MM.1S (cell line): ENCODE results near the gene SMOC1.

Source experiments
- DNase-seq: peaks from one replicate; pipeline ENCODE4 v3.0.0-alpha.2; 2015
- H2AFZ ChIP-seq: fragments of 300-600 bp; sonication (generic); 2 replicates; pipeline ENCODE4 v1.6.0; 2016; ENCODE audit warnings: antibody characterized with exemption, low read length
- H3F3A ChIP-seq: fragments of 300-600 bp; sonication (generic); 2 replicates; pipeline ENCODE4 v1.6.1; 2016; ENCODE audit warnings: mild to moderate bottlenecking, antibody characterized with exemption, low read length, moderate library complexity, mixed read lengths; ENCODE audit not compliant: insufficient read depth
- H3K27ac ChIP-seq: fragments of 300-600 bp; sonication (generic); 2 replicates; pipeline ENCODE4 v1.5.1; 2016; ENCODE audit warnings: mild to moderate bottlenecking, low read length
- H3K27me3 ChIP-seq: fragments of 300-600 bp; sonication (generic); replicated peaks from 2 replicates; pipeline ENCODE4 v1.6.0; 2016; ENCODE audit warnings: low read length; ENCODE audit not compliant: insufficient read depth
- H3K36me3 ChIP-seq: fragments of 300-600 bp; sonication (generic); replicated peaks from 2 replicates; pipeline ENCODE4 v1.6.1; 2016; ENCODE audit warnings: mild to moderate bottlenecking, low read length, mixed read lengths; ENCODE audit not compliant: insufficient read depth
- H3K4me1 ChIP-seq: fragments of 300-600 bp; sonication (generic); 2 replicates; pipeline ENCODE4 v1.6.1; 2016; ENCODE audit warnings: low read length, mixed read lengths
- H3K4me2 ChIP-seq: fragments of 300-600 bp; sonication (generic); 2 replicates; pipeline ENCODE4 v1.6.0; 2016; ENCODE audit warnings: low read depth, low read length
- H3K4me3 ChIP-seq: fragments of 300-600 bp; sonication (generic); 2 replicates; pipeline ENCODE4 v1.5.1; 2016; ENCODE audit warnings: low read length, mixed read lengths
- H3K79me2 ChIP-seq: fragments of 300-600 bp; sonication (generic); 2 replicates; pipeline ENCODE4 v1.6.1; 2016; ENCODE audit warnings: mixed run types, low read length, mixed read lengths
- H3K9ac ChIP-seq: fragments of 300-600 bp; sonication (generic); 2 replicates; pipeline ENCODE4 v1.6.1; 2016; ENCODE audit warnings: low read length, mixed read lengths
- H3K9me2 ChIP-seq: fragments of 300-600 bp; sonication (generic); replicated peaks from 2 replicates; pipeline ENCODE4 v1.6.1; 2016; ENCODE audit warnings: mild to moderate bottlenecking, low read length, mixed read lengths; ENCODE audit not compliant: insufficient read depth
- H3K9me3 ChIP-seq: fragments of 300-600 bp; sonication (generic); replicated peaks from 2 replicates; pipeline ENCODE4 v1.6.1; 2016; ENCODE audit warnings: mild to moderate bottlenecking, low read length, mixed read lengths; ENCODE audit not compliant: insufficient read depth
- H4K20me1 ChIP-seq: fragments of 300-600 bp; sonication (generic); 2 replicates; pipeline ENCODE4 v1.6.1; 2016; ENCODE audit warnings: mild to moderate bottlenecking, low read length, moderate library complexity, mixed read lengths; ENCODE audit not compliant: insufficient read depth
- EZH2 ChIP-seq: fragments of 300-600 bp; sonication (generic); optimal IDR thresholded peaks from 2 replicates; pipeline ENCODE3; 2017; ENCODE audit warnings: low read depth, mild to moderate bottlenecking, antibody characterized with exemption, low read length, mixed read lengths
- EZH2phosphoT487 ChIP-seq: fragments of 300-600 bp; sonication (generic); IDR thresholded peaks from 2 replicates; pipeline ENCODE4 v1.6.1; 2018; ENCODE audit warnings: antibody characterized with exemption, low read length
- TF ChIP-seq, protein P1 (sequence below): fragments of 300-600 bp; sonication (generic); IDR thresholded peaks from 2 replicates; pipeline ENCODE4 v1.5.1; 2016; ENCODE audit warnings: antibody characterized with exemption, low read length, mixed read lengths

SMOC1 gene

GRCh38 chr14:69987406-69988121, 108.3 kb downstream of the SMOC1 start:
- Histone ChIP-seq H3K4me3 (no peak overlapping the region), H3K79me2 (no peaks in the 10 kb centered on the region), H3K27ac (no peak overlapping the region), H3K9ac (no peak overlapping the region), H3K9me2 (no peaks in the 10 kb centered on the region), H3F3A (no peaks in the 10 kb centered on the region), H3K4me1 (no peaks in the 10 kb centered on the region), H3K27me3 (no peaks in the 10 kb centered on the region), H3K36me3 (no peaks in the 10 kb centered on the region), H3K4me2 (no peak overlapping the region), H3K9me3 (no peaks in the 10 kb centered on the region), H4K20me1 (no peaks in the 10 kb centered on the region), H2AFZ (no peak overlapping the region)
- TF ChIP-seq EZH2phosphoT487 (no peak), EZH2 (no peak)
- TF ChIP-seq, protein P1, sequence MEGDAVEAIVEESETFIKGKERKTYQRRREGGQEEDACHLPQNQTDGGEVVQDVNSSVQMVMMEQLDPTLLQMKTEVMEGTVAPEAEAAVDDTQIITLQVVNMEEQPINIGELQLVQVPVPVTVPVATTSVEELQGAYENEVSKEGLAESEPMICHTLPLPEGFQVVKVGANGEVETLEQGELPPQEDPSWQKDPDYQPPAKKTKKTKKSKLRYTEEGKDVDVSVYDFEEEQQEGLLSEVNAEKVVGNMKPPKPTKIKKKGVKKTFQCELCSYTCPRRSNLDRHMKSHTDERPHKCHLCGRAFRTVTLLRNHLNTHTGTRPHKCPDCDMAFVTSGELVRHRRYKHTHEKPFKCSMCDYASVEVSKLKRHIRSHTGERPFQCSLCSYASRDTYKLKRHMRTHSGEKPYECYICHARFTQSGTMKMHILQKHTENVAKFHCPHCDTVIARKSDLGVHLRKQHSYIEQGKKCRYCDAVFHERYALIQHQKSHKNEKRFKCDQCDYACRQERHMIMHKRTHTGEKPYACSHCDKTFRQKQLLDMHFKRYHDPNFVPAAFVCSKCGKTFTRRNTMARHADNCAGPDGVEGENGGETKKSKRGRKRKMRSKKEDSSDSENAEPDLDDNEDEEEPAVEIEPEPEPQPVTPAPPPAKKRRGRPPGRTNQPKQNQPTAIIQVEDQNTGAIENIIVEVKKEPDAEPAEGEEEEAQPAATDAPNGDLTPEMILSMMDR: no peak
- DNase-seq: no peak

- H3F3A ChIP-seq: no peaks in the 10 kb centered on the region
- H3K4me1 ChIP-seq: no peaks in the 10 kb centered on the region
- H3K9ac ChIP-seq: no peak overlapping the region
- H3K4me3 ChIP-seq: no peak overlapping the region
- no peaks in the 10 kb centered on the region for H3K27me3 ChIP-seq
- no peak for DNase-seq
- TF ChIP-seq, protein P1: no peak
- TF ChIP-seq EZH2 (no peak), EZH2phosphoT487 (no peak)
- H3K9me3 ChIP-seq: no peaks in the 10 kb centered on the region
- no peak overlapping the region for H3K27ac ChIP-seq
- H2AFZ ChIP-seq: no peak overlapping the region
- H3K9me2 ChIP-seq: no peaks in the 10 kb centered on the region
- H3K79me2 ChIP-seq: no peaks in the 10 kb centered on the region
- H3K36me3 ChIP-seq: no peaks in the 10 kb centered on the region
- no peaks in the 10 kb centered on the region for H4K20me1 ChIP-seq
- no peak overlapping the region for H3K4me2 ChIP-seq
Measured at GRCh38 chr14:69988979-69989378, 109.8 kb downstream of the SMOC1 start.

- Histone ChIP-seq H3K4me3 (no peak overlapping the region), H3K9ac (no peak overlapping the region), H3K36me3 (no peaks in the 10 kb centered on the region), H3K4me2 (no peak overlapping the region), H4K20me1 (no peaks in the 10 kb centered on the region), H3F3A (no peaks in the 10 kb centered on the region), H3K9me3 (no peaks in the 10 kb centered on the region), H2AFZ (no peak overlapping the region), H3K9me2 (no peaks in the 10 kb centered on the region), H3K27me3 (no peaks in the 10 kb centered on the region), H3K79me2 (no peaks in the 10 kb centered on the region), H3K4me1 (no peaks in the 10 kb centered on the region), H3K27ac (no peak overlapping the region)
- DNase-seq: no peak
- TF ChIP-seq EZH2phosphoT487 (no peak), EZH2 (no peak)
- TF ChIP-seq, protein P1: no peak
Measured at GRCh38 chr14:69989622-69990021, 110.4 kb downstream of the SMOC1 start.
